Measurements from ENCODE around the gene SASH1. TPM values are rescaled to one million over a fixed set of nuclear protein-coding genes. Genes with fewer than 3 reads are reported as not detected.

The SASH1 gene
- total RNA-seq, 1 donor from 2014 or later: 70.2 TPM

- Histone ChIP-seq H3K4me1 (peaks cover 0 to 16% of the 10 kb centered on the region in 2 donors), H3K27ac (peak overlapping the region; percentile 84 to 86), H3K4me3 (peak overlapping the region; percentile 51 to 67), H3K27me3 (no peaks in the 10 kb centered on the region), H3K9me3 (no peaks in the 10 kb centered on the region), H3K36me3 (no peaks in the 10 kb centered on the region)
- no peak for TF ChIP-seq CTCF (IDR thresholded peaks at IDR 0.05)
- peak in 1 of 2 donors; percentile 83 for DNase-seq (ENCODE audit: low spot score in 2 of 2)
- intact Hi-C loops (cut with DNase I): loop anchor here (2.0 kb wide), 1 partner anchor 17 kb away; no protein-coding TSS in a partner anchor
These were observed 165.1 kb downstream of the SASH1 start for GRCh38 chr6:148507774-148508173.

- H3K36me3 ChIP-seq: no peaks in the 10 kb centered on the region
- peaks cover 0 to 16% of the 10 kb centered on the region in 2 donors for H3K4me1 ChIP-seq
- no peak for DNase-seq (ENCODE audit: low spot score in 2 of 2)
- H3K27me3 ChIP-seq: no peaks in the 10 kb centered on the region
- intact Hi-C loops (cut with DNase I): loop anchor here (2.0 kb wide), 1 partner anchor 16 kb away; no protein-coding TSS in a partner anchor
- H3K27ac ChIP-seq: peak overlapping the region; percentile 84 to 86
- peak overlapping the region; percentile 51 to 67 for H3K4me3 ChIP-seq
- peak in 1 of 3 experiments; percentile 9 for TF ChIP-seq CTCF (IDR thresholded peaks at IDR 0.05)
- no peaks in the 10 kb centered on the region for H3K9me3 ChIP-seq
These were observed 165.9 kb downstream of the SASH1 start for GRCh38 chr6:148508401-148509041.

- H3K4me3 ChIP-seq: peak overlapping the region; percentile 51 to 67
- no peaks in the 10 kb centered on the region for H3K36me3 ChIP-seq
- intact Hi-C loops (cut with DNase I): loop anchor here (2.0 kb wide), 1 partner anchor 16 kb away; no protein-coding TSS in a partner anchor
- no peaks in the 10 kb centered on the region for H3K27me3 ChIP-seq
- no peak for TF ChIP-seq CTCF (IDR thresholded peaks at IDR 0.05)
- peaks cover 0 to 16% of the 10 kb centered on the region in 2 donors for H3K4me1 ChIP-seq
- peak overlapping the region; percentile 84 to 86 for H3K27ac ChIP-seq
- DNase-seq (ENCODE audit: low spot score in 2 of 2): no peak
- H3K9me3 ChIP-seq: no peaks in the 10 kb centered on the region
These were observed 166.6 kb downstream of the SASH1 start for GRCh38 chr6:148509119-148509799.

GRCh38 chr6:148509800-148510581 lies 167.4 kb downstream of the SASH1 start:
- DNase-seq (ENCODE audit: low spot score in 2 of 2): peak in 1 of 2 donors; percentile 89
- TF ChIP-seq CTCF (IDR thresholded peaks at IDR 0.05): no peak
- Histone ChIP-seq H3K4me1 (peaks cover 0 to 9% of the 10 kb centered on the region in 2 donors), H3K4me3 (peak overlapping the region; percentile 51 to 67), H3K27me3 (no peaks in the 10 kb centered on the region), H3K27ac (peak overlapping the region; percentile 84 to 86), H3K36me3 (no peaks in the 10 kb centered on the region), H3K9me3 (no peaks in the 10 kb centered on the region)
- intact Hi-C loops (cut with DNase I): loop anchor here (2.0 kb wide), 2 partner anchors 15 kb away; no protein-coding TSS in a partner anchor
